GM18909 (cell line): ENCODE data around the gene ZNF746.

Source experiments
- ATAC-seq: cut with Tn5 transposase; IDR thresholded peaks from one replicate; pipeline ENCODE4 v1.9.1; 2021; ENCODE audit warnings: mild to moderate bottlenecking; ENCODE audit not compliant: unreplicated experiment, poor library complexity

ZNF746 gene

GRCh38 chr7:149493366-149493765, 4.2 kb downstream of the ZNF746 start:
- ATAC-seq = no peak

GRCh38 chr7:149490083-149490760, 7.4 kb downstream of the ZNF746 start:
- ATAC-seq = no peak

- no peak for ATAC-seq
These were observed 8.1 kb downstream of the ZNF746 start for GRCh38 chr7:149489391-149490024.

- ATAC-seq = no peak
These were observed 18.0 kb downstream of the ZNF746 start for GRCh38 chr7:149479568-149479967.

DNA sequence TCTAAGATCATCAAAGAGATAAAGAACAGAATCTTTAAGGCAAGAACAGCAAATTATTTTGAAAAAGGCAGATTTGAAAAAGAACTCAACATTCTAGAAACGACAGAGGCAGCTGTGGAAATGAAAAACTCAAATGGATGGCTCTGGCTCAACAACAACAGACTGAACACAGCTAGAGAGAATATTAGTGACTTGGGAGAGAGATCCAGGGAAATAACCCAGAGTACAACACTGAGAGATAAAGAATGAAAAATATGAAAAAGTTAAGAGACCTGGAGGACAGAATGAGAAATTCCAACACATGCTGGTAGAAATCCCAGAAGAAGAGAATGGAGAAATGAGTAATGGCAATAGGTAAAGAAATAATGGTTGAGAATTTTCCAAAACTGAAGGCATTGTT, 18.9 kb downstream of the ZNF746 start:
- no peak for ATAC-seq

- ATAC-seq = no peak
These were observed 19.8 kb downstream of the ZNF746 start for GRCh38 chr7:149477494-149478443.

GRCh38 chr7:149476791-149477190, 20.8 kb downstream of the ZNF746 start:
- ATAC-seq = no peak

DNA sequence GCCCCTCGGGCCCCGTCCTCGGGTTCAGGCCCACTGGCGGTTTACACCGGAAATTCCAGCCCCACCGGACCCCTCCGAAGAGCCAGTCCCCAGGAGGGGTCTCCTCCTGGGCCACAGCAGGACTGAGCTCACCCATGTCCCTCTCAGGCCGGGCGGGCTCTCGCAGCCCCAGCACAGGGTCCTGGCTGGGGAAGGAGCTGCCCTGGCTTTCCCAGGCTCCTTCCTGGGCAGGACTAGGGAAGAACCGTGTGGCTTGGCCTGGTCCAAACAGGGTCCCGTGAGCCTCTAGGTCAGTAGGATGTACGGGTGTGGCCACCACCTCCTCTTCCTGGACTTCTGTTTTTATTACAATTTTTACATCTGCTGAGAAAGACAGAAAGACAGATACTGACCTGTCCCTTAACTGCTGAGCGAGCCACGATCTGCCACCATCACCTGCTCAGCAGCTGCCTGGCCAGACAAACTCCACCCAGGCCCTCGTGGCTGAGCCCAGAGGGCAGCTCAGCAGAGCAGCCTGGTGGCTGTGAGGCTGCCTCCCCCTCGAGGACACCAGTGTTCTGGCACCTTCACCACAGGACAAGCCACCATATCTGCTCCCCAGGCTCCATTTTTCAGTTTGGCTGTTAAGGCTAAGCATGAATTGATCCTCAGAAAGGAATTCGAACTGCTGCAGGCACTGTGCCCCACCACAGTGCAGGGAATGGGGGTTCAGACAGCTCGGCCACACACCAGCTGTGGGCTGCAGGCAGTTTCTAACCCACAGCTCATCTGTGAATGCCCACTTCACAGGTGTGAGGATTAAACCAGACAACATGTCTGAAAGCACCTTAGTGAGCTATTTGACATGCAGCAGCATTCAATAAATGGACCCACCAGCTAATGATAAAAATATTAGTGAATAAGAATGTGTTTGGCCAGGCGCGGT, 22.2 kb downstream of the ZNF746 start:
- no peak for ATAC-seq

GRCh38 chr7:149474309-149475120, 23.1 kb downstream of the ZNF746 start:
- ATAC-seq = no peak

DNA sequence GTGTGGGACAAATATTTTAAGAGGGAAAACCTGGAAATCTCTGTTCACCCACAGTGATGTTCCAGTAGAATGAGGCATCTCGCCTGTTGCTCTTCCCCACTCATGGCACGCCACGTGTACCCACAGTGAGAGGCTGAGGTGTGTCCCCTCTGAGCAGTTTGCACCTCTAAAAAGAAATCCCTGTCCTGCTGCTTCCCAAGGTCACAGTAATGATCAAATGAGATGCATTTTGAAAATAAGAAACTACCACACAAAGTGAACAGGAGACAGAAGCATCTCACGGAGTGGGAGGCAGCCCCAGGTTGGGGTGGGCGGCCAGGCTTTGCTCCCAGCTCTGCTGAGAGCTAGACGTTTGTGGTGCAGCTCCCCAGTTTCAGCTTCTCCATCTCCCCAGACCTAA, 24.4 kb downstream of the ZNF746 start:
- no peak for ATAC-seq

GRCh38 chr7:149471289-149471953, 26.2 kb downstream of the ZNF746 start:
- no peak for ATAC-seq

GRCh38 chr7:149469806-149470205, 27.8 kb downstream of the ZNF746 start:
- ATAC-seq = no peak

GRCh38 chr7:149468208-149468607, 29.4 kb downstream of the ZNF746 start:
- ATAC-seq = no peak

- no peak for ATAC-seq
These were observed 30.2 kb downstream of the ZNF746 start for GRCh38 chr7:149467321-149467859.

GRCh38 chr7:149466364-149466763, 31.2 kb downstream of the ZNF746 start:
- ATAC-seq = no peak

DNA sequence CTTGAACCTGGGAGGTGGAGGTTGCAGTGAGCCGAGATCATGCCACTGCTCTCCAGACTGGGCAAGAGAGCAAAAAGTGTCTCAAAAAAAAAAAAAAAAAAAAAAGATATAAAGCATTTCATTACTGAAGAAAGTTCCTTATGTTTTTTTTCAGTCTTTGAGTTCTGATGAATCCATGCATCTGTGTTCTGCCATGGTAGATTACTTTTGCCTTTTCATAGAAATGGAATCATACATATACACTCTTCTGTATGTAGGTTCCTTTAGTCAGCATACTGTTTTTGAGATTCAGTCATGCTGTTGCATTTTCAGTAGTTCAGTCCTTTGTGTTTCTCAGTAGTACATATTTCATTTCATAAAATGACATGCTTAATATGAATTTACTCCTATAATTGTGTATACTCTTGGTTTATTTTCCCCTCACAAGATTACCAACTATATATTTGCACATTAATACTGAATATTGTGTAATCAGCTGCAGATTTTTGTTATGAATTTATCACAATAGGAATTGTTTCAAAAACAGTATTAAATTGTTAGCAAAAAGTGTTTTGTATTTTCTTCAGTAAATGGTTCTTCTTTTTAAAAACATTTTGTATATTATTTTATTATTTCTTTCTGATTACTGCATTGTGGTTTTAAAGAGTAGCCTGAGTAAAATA, 34.0 kb downstream of the ZNF746 start:
- ATAC-seq = no peak

GRCh38 chr7:149462101-149462520, 35.5 kb downstream of the ZNF746 start:
- ATAC-seq = no peak
